Central memory CD4-positive, alpha-beta T cell (primary cell): ENCODE data around the gene MAMLD1.
A peak's percentile ranks its signal among the peaks of the same experiment; 100 is the strongest.

Experiments
- DNase-seq: peaks from one replicate; pipeline ENCODE4 v3.0.0; 2022

Gene MAMLD1

GRCh38 chrX:150464001-150464400 lies 100.9 kb downstream of the MAMLD1 start:
- no peak for DNase-seq

GRCh38 chrX:150465326-150465725 lies 102.2 kb downstream of the MAMLD1 start:
- no peak for DNase-seq

GRCh38 chrX:150465881-150466775 lies 103.0 kb downstream of the MAMLD1 start:
- DNase-seq = no peak

GRCh38 chrX:150472306-150472705 lies 109.2 kb downstream of the MAMLD1 start:
- DNase-seq = no peak

GRCh38 chrX:150473371-150473770 lies 110.3 kb downstream of the MAMLD1 start:
- DNase-seq = no peak

- no peak for DNase-seq
These were observed 112.3 kb downstream of the MAMLD1 start for GRCh38 chrX:150475461-150475860.

- no peak for DNase-seq
These were observed 113.1 kb downstream of the MAMLD1 start for GRCh38 chrX:150476164-150476699.

- no peak for DNase-seq
These were observed 114.3 kb downstream of the MAMLD1 start for GRCh38 chrX:150477371-150477770.

- DNase-seq = peak; percentile 13
These were observed 115.7 kb downstream of the MAMLD1 start for GRCh38 chrX:150478496-150479492.

- DNase-seq = no peak
These were observed 119.6 kb downstream of the MAMLD1 start for GRCh38 chrX:150482537-150483206.

GRCh38 chrX:150483356-150483985 lies 120.4 kb downstream of the MAMLD1 start:
- DNase-seq = no peak

GRCh38 chrX:150486011-150486410 lies 122.9 kb downstream of the MAMLD1 start:
- DNase-seq = peak; percentile 38

- no peak for DNase-seq
These were observed 124.4 kb downstream of the MAMLD1 start for GRCh38 chrX:150487369-150488094.

- DNase-seq = no peak
These were observed 126.4 kb downstream of the MAMLD1 start for GRCh38 chrX:150489359-150490015.

- no peak for DNase-seq
These were observed 132.4 kb downstream of the MAMLD1 start for GRCh38 chrX:150495496-150495895.

GRCh38 chrX:150499240-150499639 lies 136.1 kb downstream of the MAMLD1 start:
- no peak for DNase-seq

- DNase-seq = no peak
These were observed 139.0 kb downstream of the MAMLD1 start for GRCh38 chrX:150502091-150502490.

- DNase-seq = no peak
These were observed 140.1 kb downstream of the MAMLD1 start for GRCh38 chrX:150502979-150503897.

- DNase-seq = no peak
These were observed 140.7 kb downstream of the MAMLD1 start for GRCh38 chrX:150503898-150504219.
